Eye (tissue), 1 donor: ENCODE measurements around the gene UNC5C.

Experiments used
- DNase-seq: peaks from one replicate; pipeline ENCODE4 v3.0.0-alpha.2; 2015

UNC5C gene

DNA sequence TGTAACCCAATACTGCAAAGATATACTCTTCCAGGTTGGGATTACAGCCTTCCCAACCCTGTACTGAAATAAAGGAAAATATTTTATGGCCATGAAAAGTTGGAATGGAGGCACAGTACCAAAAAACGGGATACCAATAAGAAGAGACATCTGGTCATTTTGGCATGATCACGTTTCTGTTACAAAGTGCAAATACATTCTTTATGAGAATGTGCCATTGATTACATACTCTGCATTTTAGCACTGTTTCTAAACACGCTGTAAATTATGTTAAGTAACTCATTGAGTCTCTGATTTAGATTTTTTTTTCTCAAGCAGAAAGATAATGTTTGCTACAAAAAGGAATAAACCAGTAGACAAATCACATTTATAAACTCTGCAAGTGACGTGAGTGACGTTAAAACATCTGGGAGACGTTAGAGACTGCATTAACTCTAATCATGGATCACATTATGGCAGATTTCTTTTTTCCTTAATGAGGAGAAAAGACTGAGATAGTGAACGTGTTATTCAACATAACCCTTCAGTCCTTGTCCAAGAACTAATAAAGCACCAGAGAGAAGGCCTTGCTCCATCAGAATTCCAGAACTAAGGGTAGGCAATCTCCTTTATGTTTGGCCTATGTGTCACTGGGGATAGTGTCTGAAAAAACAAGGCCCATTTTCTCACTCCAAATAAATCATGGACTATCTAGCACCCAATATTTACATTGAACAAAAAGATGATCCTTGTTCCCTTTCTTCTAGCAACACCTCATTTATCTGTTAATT lies 31.0 kb downstream of the UNC5C start:
- no peak for DNase-seq

- peak; percentile 59 for DNase-seq
Observed at GRCh38 chr4:95516528-95517017, 32.2 kb downstream of the UNC5C start.

DNA sequence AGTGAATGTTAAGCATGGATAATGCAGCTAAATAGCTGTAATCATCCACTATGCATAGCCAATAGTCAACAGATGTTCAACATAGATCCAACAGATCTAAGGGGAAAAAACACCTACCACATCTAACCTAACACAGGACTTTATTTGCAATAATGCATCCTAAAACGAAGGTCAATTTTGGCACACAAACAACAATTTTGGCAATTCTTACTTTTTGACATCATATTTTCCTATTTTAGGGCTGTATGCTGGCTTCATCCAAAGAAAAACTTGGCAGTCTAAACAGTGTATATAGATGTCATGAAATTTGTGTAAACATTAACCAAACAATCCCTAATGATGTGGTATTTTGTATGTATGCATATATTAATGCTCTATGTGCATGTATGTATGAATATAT lies 33.2 kb downstream of the UNC5C start:
- DNase-seq: no peak

DNA sequence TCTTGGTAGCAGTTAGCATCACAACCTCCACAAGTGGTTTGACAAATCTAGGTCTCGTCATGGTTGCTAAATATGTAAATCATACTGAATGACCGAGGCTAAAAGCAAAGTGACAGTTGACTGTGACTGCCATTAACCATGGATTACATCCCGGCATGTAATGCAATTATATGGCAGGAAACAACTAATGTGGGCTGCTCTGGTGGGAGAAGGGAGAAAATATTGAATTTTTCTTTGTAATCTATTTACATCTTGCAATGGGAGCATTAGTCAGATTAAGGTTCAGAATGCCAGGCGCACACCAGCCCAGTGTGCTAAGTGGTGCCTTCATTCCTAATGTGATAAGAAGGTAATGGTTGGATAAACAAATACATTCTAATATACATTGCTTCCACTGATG lies 35.8 kb downstream of the UNC5C start:
- peak; percentile 40 for DNase-seq

- DNase-seq: no peak
Observed at GRCh38 chr4:95511477-95511876, 37.3 kb downstream of the UNC5C start.

GRCh38 chr4:95510877-95511276 lies 37.9 kb downstream of the UNC5C start:
- peak; percentile 80 for DNase-seq

DNA sequence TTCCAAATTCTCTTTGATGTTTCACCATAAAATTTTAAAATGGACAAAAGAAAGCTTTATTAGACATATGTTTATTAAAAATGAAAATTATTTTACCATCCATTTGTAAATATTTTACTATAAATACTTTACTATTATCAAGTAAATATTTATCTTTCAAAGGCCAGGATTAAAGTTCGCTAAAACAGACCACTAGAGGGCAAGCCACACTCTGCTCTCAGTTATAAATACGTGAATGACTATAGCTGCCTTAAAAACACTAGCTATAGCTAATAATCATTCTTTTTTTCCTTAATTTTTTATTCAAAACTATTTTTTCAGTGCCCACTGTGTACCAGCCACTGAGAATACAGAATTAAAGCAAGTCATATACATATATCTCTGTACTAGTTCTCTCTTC lies 38.6 kb downstream of the UNC5C start:
- peak; percentile 68 for DNase-seq

GRCh38 chr4:95508421-95508820 lies 40.4 kb downstream of the UNC5C start:
- no peak for DNase-seq

- no peak for DNase-seq
Observed at GRCh38 chr4:95507561-95507960, 41.2 kb downstream of the UNC5C start.

GRCh38 chr4:95507147-95507546 lies 41.6 kb downstream of the UNC5C start:
- DNase-seq: no peak

DNA sequence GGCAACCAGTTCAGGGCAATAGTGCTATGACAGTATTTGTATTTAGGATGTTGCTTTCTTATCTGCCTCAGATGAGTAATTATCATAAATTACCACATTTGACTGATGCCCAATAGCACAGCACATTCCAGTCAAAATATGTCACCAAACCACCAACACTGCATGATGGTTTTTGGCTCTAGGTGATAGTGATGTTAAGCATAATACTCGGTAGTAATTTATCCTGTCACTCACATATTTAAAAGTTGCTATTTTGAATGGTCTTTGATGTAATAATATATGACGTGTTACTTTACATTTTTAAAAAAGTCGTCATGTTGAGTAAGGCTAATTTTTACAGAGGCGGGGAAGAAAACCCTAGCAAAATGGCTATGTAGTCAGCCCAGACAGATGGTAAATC lies 42.5 kb downstream of the UNC5C start:
- DNase-seq: no peak

- DNase-seq: no peak
Observed at GRCh38 chr4:95505799-95506198, 43.0 kb downstream of the UNC5C start.

DNA sequence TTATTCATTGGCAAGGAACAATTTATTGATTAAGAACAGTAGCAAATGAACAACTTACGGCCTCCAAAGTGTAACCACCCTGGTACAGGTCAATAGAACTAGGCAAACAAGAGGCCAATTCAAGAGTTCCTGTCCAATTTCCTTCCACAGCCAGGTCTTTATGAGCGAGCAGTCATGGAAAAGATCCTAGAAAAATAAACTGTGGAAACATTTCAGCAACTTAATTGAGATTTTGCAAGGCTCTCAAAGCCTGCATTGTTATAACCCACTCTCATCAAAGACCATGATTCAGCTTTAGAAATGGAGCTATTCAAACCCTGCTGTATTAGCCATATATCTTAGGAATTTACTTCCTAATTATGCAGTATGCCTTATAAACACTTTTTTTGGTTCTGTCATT lies 43.6 kb downstream of the UNC5C start:
- peak; percentile 34 for DNase-seq

GRCh38 chr4:95504501-95504900 lies 44.3 kb downstream of the UNC5C start:
- no peak for DNase-seq

- DNase-seq: no peak
Observed at GRCh38 chr4:95500361-95500760, 48.4 kb downstream of the UNC5C start.

DNA sequence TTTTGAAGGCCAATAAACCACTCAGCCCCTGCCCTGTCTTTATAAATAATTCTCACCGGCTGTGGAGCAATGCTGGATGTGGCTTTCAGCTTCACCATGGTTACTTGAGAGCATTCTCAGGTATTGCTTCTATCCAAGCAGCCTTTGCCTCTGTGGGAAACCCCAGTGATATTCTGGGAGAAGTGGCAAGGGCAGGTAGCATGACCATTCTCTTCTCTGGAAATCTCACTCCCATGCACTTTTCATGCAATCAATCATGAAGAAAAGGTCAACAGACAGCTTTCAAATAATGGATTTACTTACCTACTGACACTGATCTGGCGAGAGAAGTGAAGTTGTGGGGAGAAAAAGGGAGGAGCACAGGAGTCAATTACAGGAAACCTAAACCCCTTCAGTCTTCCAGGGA lies 49.5 kb downstream of the UNC5C start:
- DNase-seq: no peak

DNA sequence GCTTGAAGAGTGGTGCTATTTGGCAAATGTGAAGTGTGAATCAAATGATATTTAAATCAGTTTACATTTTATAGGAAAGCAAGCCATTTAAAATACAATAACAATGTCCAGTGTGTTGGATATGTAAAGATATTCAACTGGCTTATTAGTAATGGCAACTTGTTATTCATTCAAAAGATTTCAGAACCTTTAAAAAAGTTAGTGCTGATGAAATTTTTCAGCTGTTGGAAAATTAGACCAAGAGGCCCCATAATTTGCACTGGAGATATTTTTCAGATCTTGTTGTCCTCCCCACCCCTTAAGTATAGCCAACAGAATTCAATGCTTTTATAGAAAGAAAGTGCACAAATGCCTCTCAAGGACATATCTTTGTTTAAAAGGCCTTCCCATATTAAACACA lies 54.6 kb downstream of the UNC5C start:
- DNase-seq: no peak

- DNase-seq: no peak
Observed at GRCh38 chr4:95478679-95479078, 70.1 kb downstream of the UNC5C start.

GRCh38 chr4:95476121-95476520 lies 72.7 kb downstream of the UNC5C start:
- DNase-seq: no peak

- no peak for DNase-seq
Observed at GRCh38 chr4:95472534-95472933, 76.2 kb downstream of the UNC5C start.

GRCh38 chr4:95470622-95471021 lies 78.2 kb downstream of the UNC5C start:
- DNase-seq: no peak

- DNase-seq: no peak
Observed at GRCh38 chr4:95469617-95470016, 79.2 kb downstream of the UNC5C start.

- no peak for DNase-seq
Observed at GRCh38 chr4:95466791-95467190, 82.0 kb downstream of the UNC5C start.

GRCh38 chr4:95465010-95465409 lies 83.8 kb downstream of the UNC5C start:
- peak; percentile 26 for DNase-seq

DNA sequence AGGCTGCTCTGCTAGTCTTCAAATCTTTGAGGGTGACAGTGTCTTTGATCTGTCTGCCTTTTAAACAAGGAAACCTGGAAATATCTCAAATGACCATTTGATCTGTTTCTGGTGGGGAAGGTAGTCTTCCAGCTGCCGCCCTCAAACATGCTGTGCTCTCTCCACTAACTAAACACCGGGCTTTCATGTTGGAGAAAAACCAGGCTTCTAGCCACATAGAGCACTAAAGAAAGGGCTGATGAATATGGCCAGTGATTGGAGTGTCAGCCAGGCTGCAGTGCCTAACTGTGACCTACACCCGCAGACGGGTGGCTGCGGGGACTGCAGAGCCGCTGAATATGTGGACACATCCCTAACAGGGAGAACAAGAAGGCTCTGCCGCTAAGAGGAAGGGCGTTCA lies 85.9 kb downstream of the UNC5C start:
- DNase-seq: peak; percentile 23
